DND-41 (cell line): ENCODE measurements around the gene APC.

ENCODE experiments used
- EZH2 ChIP-seq: IDR thresholded peaks from 3 replicates; pipeline ENCODE4 v1.6.1; 2012; ENCODE audit warnings: borderline replicate concordance, low read depth, mild to moderate bottlenecking, moderate library complexity, low read length, inconsistent platforms; ENCODE audit not compliant: severe bottlenecking
- TF ChIP-seq, protein P1 (sequence below): IDR thresholded peaks from 2 replicates; pipeline ENCODE4 v1.5.1; 2012; ENCODE audit warnings: borderline replicate concordance, low read length, moderate library complexity, mild to moderate bottlenecking; ENCODE audit not compliant: poor library complexity, severe bottlenecking; ENCODE audit errors: extremely low read depth

DNA sequence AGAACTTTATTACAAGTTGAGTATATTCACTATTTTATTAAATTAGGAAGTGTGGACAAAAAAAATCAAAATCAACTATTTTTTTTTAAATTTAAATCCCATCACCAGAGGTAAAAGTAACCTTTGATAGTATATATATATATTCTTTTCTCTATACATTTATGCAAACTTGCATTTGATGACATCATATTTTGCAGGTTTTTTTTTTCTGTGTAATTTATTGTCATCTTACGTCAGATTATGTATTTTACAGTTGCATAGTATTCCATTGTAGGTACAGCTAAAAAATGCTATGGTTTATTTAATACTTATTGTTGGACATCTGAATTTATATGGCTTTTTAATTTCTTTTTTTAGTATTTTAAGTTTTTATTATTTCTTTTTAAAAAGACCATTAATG lies 25.5 kb downstream of the APC start:
- no peak for TF ChIP-seq EZH2
- TF ChIP-seq, protein P1, sequence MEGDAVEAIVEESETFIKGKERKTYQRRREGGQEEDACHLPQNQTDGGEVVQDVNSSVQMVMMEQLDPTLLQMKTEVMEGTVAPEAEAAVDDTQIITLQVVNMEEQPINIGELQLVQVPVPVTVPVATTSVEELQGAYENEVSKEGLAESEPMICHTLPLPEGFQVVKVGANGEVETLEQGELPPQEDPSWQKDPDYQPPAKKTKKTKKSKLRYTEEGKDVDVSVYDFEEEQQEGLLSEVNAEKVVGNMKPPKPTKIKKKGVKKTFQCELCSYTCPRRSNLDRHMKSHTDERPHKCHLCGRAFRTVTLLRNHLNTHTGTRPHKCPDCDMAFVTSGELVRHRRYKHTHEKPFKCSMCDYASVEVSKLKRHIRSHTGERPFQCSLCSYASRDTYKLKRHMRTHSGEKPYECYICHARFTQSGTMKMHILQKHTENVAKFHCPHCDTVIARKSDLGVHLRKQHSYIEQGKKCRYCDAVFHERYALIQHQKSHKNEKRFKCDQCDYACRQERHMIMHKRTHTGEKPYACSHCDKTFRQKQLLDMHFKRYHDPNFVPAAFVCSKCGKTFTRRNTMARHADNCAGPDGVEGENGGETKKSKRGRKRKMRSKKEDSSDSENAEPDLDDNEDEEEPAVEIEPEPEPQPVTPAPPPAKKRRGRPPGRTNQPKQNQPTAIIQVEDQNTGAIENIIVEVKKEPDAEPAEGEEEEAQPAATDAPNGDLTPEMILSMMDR: no peak
